Occipital lobe (tissue), 2 donors: ENCODE data around the gene EMX2. TPM values are rescaled to one million over a fixed set of nuclear protein-coding genes. Genes with fewer than 3 reads are reported as not detected.

Experiments used
- DNase-seq: peaks from one replicate; lab custom pipeline; 2025; lab: John Stamatoyannopoulos, UW
- total RNA-seq: library from RNA; depleted of rRNA; stranded (reverse); fragments of >200 nt; gene quantifications from one replicate; pipeline ENCODE4 v1.2.3, GENCODE V29; 2014

Gene EMX2
- total RNA-seq, 1 donor from 2014 or later: 2.0 TPM

GRCh38 chr10:117531371-117532002 lies 11.1 kb upstream of the EMX2 start:
- DNase-seq: no peak

GRCh38 chr10:117532003-117532385 lies 10.6 kb upstream of the EMX2 start:
- DNase-seq: no peak

GRCh38 chr10:117532451-117533107 lies 10.0 kb upstream of the EMX2 start:
- DNase-seq: no peak

GRCh38 chr10:117533507-117534281 lies 8.9 kb upstream of the EMX2 start:
- DNase-seq: no peak

GRCh38 chr10:117534321-117535297 lies 7.9 kb upstream of the EMX2 start:
- no peak for DNase-seq

GRCh38 chr10:117535298-117536071 lies 7.1 kb upstream of the EMX2 start:
- DNase-seq: no peak

- DNase-seq: no peak
Observed at GRCh38 chr10:117536072-117536865, 6.3 kb upstream of the EMX2 start.

GRCh38 chr10:117536866-117537435 lies 5.6 kb upstream of the EMX2 start:
- DNase-seq: no peak

GRCh38 chr10:117537436-117537903 lies 5.1 kb upstream of the EMX2 start:
- DNase-seq: no peak

- DNase-seq: no peak
Observed at GRCh38 chr10:117537904-117538524, 4.5 kb upstream of the EMX2 start.

- no peak for DNase-seq
Observed at GRCh38 chr10:117539361-117539773, 3.2 kb upstream of the EMX2 start.

- DNase-seq: no peak
Observed at GRCh38 chr10:117539903-117540639, 2.5 kb upstream of the EMX2 start.

GRCh38 chr10:117540640-117541404 lies 1.7 kb upstream of the EMX2 start:
- DNase-seq: no peak

- DNase-seq: no peak
Observed at GRCh38 chr10:117541405-117541908, 1.1 kb upstream of the EMX2 start.

- no peak for DNase-seq
Observed at GRCh38 chr10:117541909-117542705, 439 bp upstream of the EMX2 start.
